ENCODE data around the gene PSMB11.

The PSMB11 gene

GRCh38 chr14:23047751-23048693, 6.0 kb downstream of the PSMB11 start:
- TF ChIP-seq TAF1 (IDR thresholded peaks at IDR 0.05; ENCODE audit: borderline replicate concordance, insufficient read depth, low read length) (no peak), FOXP2 (optimal IDR thresholded peaks at IDR 0.05; ENCODE audit: borderline replicate concordance, extremely low read depth, extremely low read length, insufficient read depth) (no peak), POLR2AphosphoS5 (IDR thresholded peaks at IDR 0.05; ENCODE audit: low read depth, low read length) (no peak), REST (IDR thresholded peaks at IDR 0.05; ENCODE audit: insufficient read depth in 1 of 2, low read depth in 2 of 2, low read length in 2 of 2) (no peak), SIN3A (IDR thresholded peaks at IDR 0.05; ENCODE audit: borderline replicate concordance, insufficient read depth, low read length) (no peak)

- no peak for TF ChIP-seq POLR2AphosphoS5 (IDR thresholded peaks at IDR 0.05; ENCODE audit: low read depth, low read length)
- no peak for TF ChIP-seq FOXP2 (optimal IDR thresholded peaks at IDR 0.05; ENCODE audit: borderline replicate concordance, extremely low read depth, extremely low read length, insufficient read depth)
- no peak for TF ChIP-seq REST (IDR thresholded peaks at IDR 0.05; ENCODE audit: insufficient read depth in 1 of 2, low read depth in 2 of 2, low read length in 2 of 2)
- no peak for TF ChIP-seq TAF1 (IDR thresholded peaks at IDR 0.05; ENCODE audit: borderline replicate concordance, insufficient read depth, low read length)
- no peak for TF ChIP-seq SIN3A (IDR thresholded peaks at IDR 0.05; ENCODE audit: borderline replicate concordance, insufficient read depth, low read length)
These were observed 7.0 kb downstream of the PSMB11 start for GRCh38 chr14:23049011-23049410.

GRCh38 chr14:23051141-23052057, 9.4 kb downstream of the PSMB11 start:
- TF ChIP-seq SIN3A (IDR thresholded peaks at IDR 0.05; ENCODE audit: borderline replicate concordance, insufficient read depth, low read length) (no peak), TAF1 (IDR thresholded peaks at IDR 0.05; ENCODE audit: borderline replicate concordance, insufficient read depth, low read length) (no peak), FOXP2 (optimal IDR thresholded peaks at IDR 0.05; ENCODE audit: borderline replicate concordance, extremely low read depth, extremely low read length, insufficient read depth) (no peak), POLR2AphosphoS5 (IDR thresholded peaks at IDR 0.05; ENCODE audit: low read depth, low read length) (no peak), REST (IDR thresholded peaks at IDR 0.05; ENCODE audit: insufficient read depth in 1 of 2, low read depth in 2 of 2, low read length in 2 of 2) (no peak)

- TF ChIP-seq SIN3A (IDR thresholded peaks at IDR 0.05; ENCODE audit: borderline replicate concordance, insufficient read depth, low read length) (no peak), TAF1 (IDR thresholded peaks at IDR 0.05; ENCODE audit: borderline replicate concordance, insufficient read depth, low read length) (no peak), FOXP2 (optimal IDR thresholded peaks at IDR 0.05; ENCODE audit: borderline replicate concordance, extremely low read depth, extremely low read length, insufficient read depth) (no peak), POLR2AphosphoS5 (IDR thresholded peaks at IDR 0.05; ENCODE audit: low read depth, low read length) (no peak), REST (IDR thresholded peaks at IDR 0.05; ENCODE audit: insufficient read depth in 1 of 2, low read depth in 2 of 2, low read length in 2 of 2) (no peak)
These were observed 10.2 kb downstream of the PSMB11 start for GRCh38 chr14:23052182-23052623.
